K562 (cell line): ENCODE measurements around the gene DBX1. TPM values are rescaled to one million over a fixed set of nuclear protein-coding genes. Genes with fewer than 3 reads are reported as not detected.
A peak's percentile ranks its signal among the peaks of the same experiment; 100 is the strongest.

ENCODE experiments used
- ATAC-seq: fragments of 200-7000 bp; cut with Tn5 transposase; 3 replicates; pipeline ENCODE4 v1.9.1; 2020; ENCODE audit warnings: moderate library complexity
- BruUV-seq: library from RNA; stranded (reverse); fragments of 400-500 nt; replicated peaks from 2 replicates; lab custom pipeline; 2021; lab: Mats Ljungman, UMichigan
- CTCF ChIA-PET: fragments of 300-600 bp; formaldehyde crosslinking; extraction: SDS; loops from one replicate; lab custom pipeline; 2021; ENCODE audit warnings: low intra/inter-chr PET ratio; lab: Yijun Ruan, JAX
- POLR2A ChIA-PET: fragments of 300-600, 350-650 bp; sonication (Branson Sonifier 250); formaldehyde crosslinking; extraction: SDS; loops from one replicate; lab custom pipeline; 2021; ENCODE audit warnings: antibody characterized with exemption, inconsistent platforms; lab: Yijun Ruan, JAX
- DNase-seq, 4 experiments: peaks; one replicate each; pipeline versions ENCODE4 v3.0.0 to v3.0.0-alpha.2; 2011 to 2018; ENCODE audit warnings: low spot score in 3 of 4, mixed read lengths in 3 of 4; ENCODE audit errors: extremely low read depth in 1 of 4
- FAIRE-seq: peaks from 2 replicates; lab custom pipeline; 2011; peaks lifted over from hg19 to GRCh38; lab: Jason Lieb, UNC
- H2AFZ ChIP-seq: 2 replicates; pipeline ENCODE4 v1.6.0; 2011; ENCODE audit warnings: low read depth, low read length, control low read depth, inconsistent platforms
- H3K27ac ChIP-seq: fragments of 200-600 bp; 3 replicates; pipeline ENCODE4 v1.8.0; 2011; ENCODE audit warnings: low read depth, mild to moderate bottlenecking, control low read depth, inconsistent platforms, low read length, moderate library complexity, mixed read lengths; ENCODE audit errors: extremely low read depth
- H3K27me3 ChIP-seq, 2 experiments: fragments of 300-600 bp in 1 of 2; 2 replicates in 1 of 2; 3 replicates in 1 of 2; pipeline versions ENCODE4 v1.6.0 to v1.8.0; 2011; ENCODE audit warnings: inconsistent platforms in 2 of 2, low read length in 2 of 2, mild to moderate bottlenecking in 1 of 2, mixed read lengths in 1 of 2, moderate library complexity in 1 of 2; ENCODE audit not compliant: control insufficient read depth in 2 of 2, insufficient read depth in 2 of 2
- H3K36me3 ChIP-seq: fragments of 300-600 bp; 3 replicates; pipeline ENCODE4 v1.8.0; 2011; ENCODE audit warnings: mild to moderate bottlenecking, low read length, inconsistent platforms; ENCODE audit not compliant: control insufficient read depth, insufficient read depth
- H3K4me1 ChIP-seq, 2 experiments: fragments of 200-600 bp in 1 of 2; replicated peaks in 1 of 2; 2 replicates in 1 of 2; 3 replicates in 1 of 2; pipeline versions ENCODE4 v1.5.1 to v1.8.0; 2011; ENCODE audit warnings: inconsistent platforms in 2 of 2, low read length in 2 of 2, mild to moderate bottlenecking in 1 of 2, mixed read lengths in 1 of 2, moderate library complexity in 1 of 2; ENCODE audit not compliant: control insufficient read depth in 2 of 2, insufficient read depth in 2 of 2
- H3K4me2 ChIP-seq: 2 replicates; pipeline ENCODE4 v1.6.1; 2011; ENCODE audit warnings: low read length, control low read depth, inconsistent platforms, mixed read lengths; ENCODE audit not compliant: insufficient read depth
- H3K4me3 ChIP-seq: fragments of 200-600 bp; sonication (generic), shearing (Covaris generic); 2 replicates; pipeline ENCODE4 v1.5.1; 2016; ENCODE audit warnings: control low read depth, inconsistent platforms
- H3K79me2 ChIP-seq: fragments of 200-600 bp; 3 replicates; pipeline ENCODE4 v1.8.0; 2011; ENCODE audit warnings: low read length, inconsistent platforms; ENCODE audit not compliant: control insufficient read depth, insufficient read depth
- H3K9ac ChIP-seq, 2 experiments: 2 replicates each; pipeline versions ENCODE4 v1.6.0 to v1.6.1; 2011; ENCODE audit warnings: low read depth in 2 of 2, low read length in 2 of 2, control low read depth in 1 of 2, inconsistent platforms in 1 of 2, mild to moderate bottlenecking in 1 of 2, mixed read lengths in 1 of 2; ENCODE audit not compliant: insufficient read depth in 1 of 2
- H3K9me1 ChIP-seq: one replicate; pipeline ENCODE4 v1.6.0; 2011; ENCODE audit warnings: inconsistent platforms, mild to moderate bottlenecking, low read length, moderate library complexity; ENCODE audit not compliant: control insufficient read depth, insufficient read depth
- H3K9me3 ChIP-seq: replicated peaks from 2 replicates; pipeline ENCODE4 v1.5.1; 2011; ENCODE audit warnings: low read depth, low read length, inconsistent platforms; ENCODE audit not compliant: control insufficient read depth, insufficient read depth
- H4K20me1 ChIP-seq: replicated peaks from 2 replicates; pipeline ENCODE4 v1.6.1; 2011; ENCODE audit warnings: low read length, inconsistent platforms, mixed read lengths; ENCODE audit not compliant: control insufficient read depth, insufficient read depth
- CBX5 ChIP-seq: IDR thresholded peaks from 2 replicates; pipeline ENCODE4 v1.6.1; 2014; ENCODE audit warnings: low read depth, borderline replicate concordance
- ETV1 ChIP-seq: fragments of 450-650 bp; conservative IDR thresholded peaks from 2 replicates; pipeline ENCODE4 v1.6.1; 2016; ENCODE audit warnings: missing genetic modification characterization, control low read depth, low read depth, missing compliant biosample characterization
- KDM5B ChIP-seq: fragments of 200-600 bp; sonication (generic); IDR thresholded peaks from 2 replicates; pipeline ENCODE4 v1.6.1; 2012; ENCODE audit warnings: low read depth, mild to moderate bottlenecking, moderate library complexity, low read length, control low read depth, inconsistent platforms; ENCODE audit not compliant: insufficient replicate concordance
- NBN ChIP-seq: fragments of 450-650 bp; IDR thresholded peaks from 2 replicates; pipeline ENCODE4 v1.6.1; 2016; ENCODE audit warnings: low read depth, mild to moderate bottlenecking
- NCOA1 ChIP-seq: fragments of 450-650 bp; IDR thresholded peaks from 2 replicates; pipeline ENCODE4 v1.6.1; 2016; ENCODE audit warnings: low read depth
- NFRKB ChIP-seq: fragments of 450-650 bp; IDR thresholded peaks from 2 replicates; pipeline ENCODE4 v1.6.1; 2016; ENCODE audit warnings: low read depth
- NR4A1 ChIP-seq, 2 experiments: fragments of 250-450 bp in 1 of 2; fragments of 450-650 bp in 1 of 2; sonication (Bioruptor Pico) in 1 of 2; IDR thresholded peaks; 2 replicates each; pipeline versions ENCODE4 v1.4.0 to v1.6.1; 2016 to 2020; ENCODE audit warnings: mild to moderate bottlenecking in 2 of 2, missing compliant biosample characterization in 1 of 2, missing genetic modification characterization in 1 of 2, moderate library complexity in 1 of 2
- STAT5B ChIP-seq: fragments of 250-450 bp; sonication (Bioruptor Pico); IDR thresholded peaks from 2 replicates; pipeline ENCODE4 v1.8.0; 2021; ENCODE audit warnings: mild to moderate bottlenecking, inconsistent platforms
- ZFP30 ChIP-seq: fragments of 250-450 bp; sonication (Bioruptor Pico); IDR thresholded peaks from 2 replicates; pipeline ENCODE4 v1.8.0; 2022; ENCODE audit warnings: moderate library complexity, mild to moderate bottlenecking, inconsistent platforms, borderline replicate concordance
- ZNF274 ChIP-seq: IDR thresholded peaks from 2 replicates; pipeline ENCODE4 v1.6.1; 2011; ENCODE audit warnings: low read depth, mild to moderate bottlenecking, low read length, moderate library complexity, borderline replicate concordance
- ZNF347 ChIP-seq: fragments of 450-650 bp; formaldehyde crosslinking; IDR thresholded peaks from 2 replicates; pipeline ENCODE4 v1.4.0; 2020; ENCODE audit warnings: low read depth, mild to moderate bottlenecking, moderate library complexity
- WGBS: fragments of 100-300 bp; shearing (Covaris generic); methylation state at CpG from one replicate; pipeline ENCODE4 v1.1.6; 2016; ENCODE audit warnings: low coverage, mixed read lengths; ENCODE audit not compliant: insufficient coverage; ENCODE audit errors: missing lambda C conversion rate; 5-methylcytosine and 5-hydroxymethylcytosine counted together
- in situ Hi-C: fragments of 300-500 bp; cut with MboI; formaldehyde crosslinking; loops from 4 replicates; pipeline ENCODE4 v1.15.0; 2018; ENCODE audit warnings: inconsistent platforms, mixed read lengths
- intact Hi-C: fragments of 100-400 bp; cut with micrococcal nuclease; formaldehyde crosslinking; loops from 2 replicates; pipeline ENCODE4 v1.14.2; 2022
- polyA plus RNA-seq, 8 experiments: library from polyadenylated mRNA; depleted of rRNA in 4 of 8; stranded (reverse) in 5 of 8; unstranded in 3 of 8; fragments of >200 nt; fragmentation: Nextera tagmentation in 2 of 8; fragmentation: Illumina TruSeq in 1 of 8; extraction: Ambion mirVana in 2 of 8; extraction: Trizol in 1 of 8; gene quantifications; 2 replicates each; pipeline versions ENCODE4 v1.2.1 to v1.2.3, GENCODE V29; 2011 to 2014; ENCODE audit warnings: inconsistent platforms in 1 of 8, missing spikeins in 1 of 8
- total RNA-seq, 7 experiments: library from RNA; depleted of rRNA in 6 of 7; stranded (reverse); fragments of >200 nt in 6 of 7; fragmentation: Illumina TruSeq in 2 of 7; extraction: Trizol in 2 of 7; gene quantifications; 2 replicates each; pipeline versions ENCODE4 v1.2.1 to v1.2.3, GENCODE V29; 2011 to 2021; ENCODE audit warnings: low replicate concordance in 1 of 7
- TF ChIP-seq, protein P1 (sequence below): fragments of 450-650 bp; IDR thresholded peaks from 2 replicates; pipeline ENCODE4 v1.6.1; 2017; ENCODE audit warnings: antibody characterized with exemption, mild to moderate bottlenecking

The DBX1 gene
- total and polyA plus RNA-seq, 9 of the 15 experiments (the other 6 are each of a cell fraction or from before 2014, with no cell fraction given) = not detected

DNA sequence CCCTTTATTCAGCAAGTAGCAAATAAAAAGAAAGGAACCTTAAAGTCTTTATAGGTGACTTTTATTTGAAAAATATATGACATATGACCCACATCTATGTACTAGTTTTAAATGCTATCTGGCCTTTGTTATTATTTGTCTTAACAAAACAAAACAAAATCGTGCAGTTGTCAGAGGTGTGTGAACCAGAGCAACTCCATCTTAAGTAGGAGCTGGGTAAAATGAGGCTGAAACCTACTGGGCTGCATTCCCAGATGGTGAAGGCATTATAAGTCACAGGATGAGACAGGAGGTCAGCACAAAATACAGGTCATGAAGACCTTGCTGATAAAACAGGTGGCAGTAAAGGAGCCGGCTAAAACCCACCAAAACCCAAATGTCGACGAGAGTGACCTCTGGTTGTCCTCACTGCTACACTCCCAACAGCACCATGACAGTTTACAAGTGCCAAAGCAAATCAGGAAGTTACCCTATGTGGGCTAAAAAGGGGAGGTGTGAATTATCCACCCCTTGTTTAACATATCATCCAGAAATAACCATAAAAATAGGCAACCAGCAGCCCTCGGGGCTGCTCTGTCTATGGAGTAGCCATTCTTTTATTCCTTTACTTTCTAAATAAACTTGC, 40.2 kb upstream of the DBX1 start (continued):
- TF ChIP-seq, protein P1, sequence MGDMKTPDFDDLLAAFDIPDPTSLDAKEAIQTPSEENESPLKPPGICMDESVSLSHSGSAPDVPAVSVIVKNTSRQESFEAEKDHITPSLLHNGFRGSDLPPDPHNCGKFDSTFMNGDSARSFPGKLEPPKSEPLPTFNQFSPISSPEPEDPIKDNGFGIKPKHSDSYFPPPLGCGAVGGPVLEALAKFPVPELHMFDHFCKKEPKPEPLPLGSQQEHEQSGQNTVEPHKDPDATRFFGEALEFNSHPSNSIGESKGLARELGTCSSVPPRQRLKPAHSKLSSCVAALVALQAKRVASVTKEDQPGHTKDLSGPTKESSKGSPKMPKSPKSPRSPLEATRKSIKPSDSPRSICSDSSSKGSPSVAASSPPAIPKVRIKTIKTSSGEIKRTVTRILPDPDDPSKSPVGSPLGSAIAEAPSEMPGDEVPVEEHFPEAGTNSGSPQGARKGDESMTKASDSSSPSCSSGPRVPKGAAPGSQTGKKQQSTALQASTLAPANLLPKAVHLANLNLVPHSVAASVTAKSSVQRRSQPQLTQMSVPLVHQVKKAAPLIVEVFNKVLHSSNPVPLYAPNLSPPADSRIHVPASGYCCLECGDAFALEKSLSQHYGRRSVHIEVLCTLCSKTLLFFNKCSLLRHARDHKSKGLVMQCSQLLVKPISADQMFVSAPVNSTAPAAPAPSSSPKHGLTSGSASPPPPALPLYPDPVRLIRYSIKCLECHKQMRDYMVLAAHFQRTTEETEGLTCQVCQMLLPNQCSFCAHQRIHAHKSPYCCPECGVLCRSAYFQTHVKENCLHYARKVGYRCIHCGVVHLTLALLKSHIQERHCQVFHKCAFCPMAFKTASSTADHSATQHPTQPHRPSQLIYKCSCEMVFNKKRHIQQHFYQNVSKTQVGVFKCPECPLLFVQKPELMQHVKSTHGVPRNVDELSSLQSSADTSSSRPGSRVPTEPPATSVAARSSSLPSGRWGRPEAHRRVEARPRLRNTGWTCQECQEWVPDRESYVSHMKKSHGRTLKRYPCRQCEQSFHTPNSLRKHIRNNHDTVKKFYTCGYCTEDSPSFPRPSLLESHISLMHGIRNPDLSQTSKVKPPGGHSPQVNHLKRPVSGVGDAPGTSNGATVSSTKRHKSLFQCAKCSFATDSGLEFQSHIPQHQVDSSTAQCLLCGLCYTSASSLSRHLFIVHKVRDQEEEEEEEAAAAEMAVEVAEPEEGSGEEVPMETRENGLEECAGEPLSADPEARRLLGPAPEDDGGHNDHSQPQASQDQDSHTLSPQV = peak; percentile 71

GRCh38 chr11:20197881-20198280, 37.6 kb upstream of the DBX1 start:
- no peak for FAIRE-seq
- POLR2A ChIA-PET = no interaction called here
- no peaks in the 10 kb centered on the region for H3K9me3 ChIP-seq

More at GRCh38 chr11:20197881-20198280, 37.6 kb upstream of the DBX1 start:
- H2AFZ ChIP-seq = no peak overlapping the region
- H3K79me2 ChIP-seq = no peaks in the 10 kb centered on the region
- no peaks in the 10 kb centered on the region for H3K36me3 ChIP-seq
- no peak for DNase-seq
- H4K20me1 ChIP-seq = no peaks in the 10 kb centered on the region
- no peaks in the 10 kb centered on the region for H3K9me1 ChIP-seq
- in situ Hi-C loops = no loop called here
- CTCF ChIA-PET = no interaction called here
- ATAC-seq = no peak
- no peak overlapping the region for H3K27ac ChIP-seq
- intact Hi-C loops = no loop called here
- H3K4me2 ChIP-seq = no peak overlapping the region
- no peaks in the 10 kb centered on the region for H3K4me1 ChIP-seq
- H3K27me3 ChIP-seq = 0 out of 5 replicates have a peak, but pooled peaks cover 0 to 2% of the 10 kb centered on the region in 2 experiments
- no peak for TF ChIP-seq ETV1
- TF ChIP-seq ZNF274 = no peak
- TF ChIP-seq ZFP30 (CRISPR knock-in tag) = no peak
- TF ChIP-seq CBX5 = no peak
- no peak for TF ChIP-seq NBN
- no peak for TF ChIP-seq STAT5B (CRISPR knock-in tag)
- no peak for TF ChIP-seq NR4A1 (CRISPR knock-in tag; IDR thresholded peaks at IDR 0.05)
- TF ChIP-seq NR4A1 (tag; IDR thresholded peaks at IDR 0.05) = no peak
- TF ChIP-seq NFRKB = no peak
- TF ChIP-seq KDM5B = no peak
- TF ChIP-seq NCOA1 = no peak
- no peak for TF ChIP-seq ZNF347
- TF ChIP-seq, all 486 proteins: peak for 0
- Histone ChIP-seq H3K4me3 (no peak overlapping the region), H3K9ac (no peak overlapping the region)
- WGBS = 3% methylated on average over 2 of the region's 2 CpGs
- no TSS peak for BruUV-seq
